Transverse colon (tissue), 4 donors: Measurements from ENCODE around the gene CACNA1E. TPM values are rescaled to one million over a fixed set of nuclear protein-coding genes. Genes with fewer than 3 reads are reported as not detected.

ENCODE experiments used
- DNase-seq: peaks from one replicate; pipeline ENCODE4 v3.0.0-alpha.2; 2019
- H3K27ac ChIP-seq, 4 donors: fragments of 200-600 bp; sonication (generic); 2 replicates each; pipeline ENCODE4 v1.5.1; 2016 to 2018; ENCODE audit warnings: inconsistent platforms in 4 of 4
- H3K27me3 ChIP-seq: fragments of 200-600 bp; sonication (generic); 2 replicates; pipeline ENCODE4 v1.5.1; 2017; ENCODE audit warnings: inconsistent platforms
- H3K36me3 ChIP-seq, 4 donors: fragments of 200-600 bp; sonication (generic); 2 replicates each; pipeline ENCODE4 v1.5.1; 2017 to 2019; ENCODE audit warnings: inconsistent platforms in 4 of 4
- H3K4me1 ChIP-seq, 4 donors: fragments of 200-600 bp; sonication (generic); 2 replicates each; pipeline ENCODE4 v1.5.1; 2017 to 2020; ENCODE audit warnings: inconsistent platforms in 4 of 4
- H3K4me3 ChIP-seq, 4 donors: fragments of 200-600 bp; sonication (generic); 1 replicate in 1 of 4; 2 replicates in 3 of 4; pipeline versions ENCODE4 v1.5.1 to v1.6.1; 2017 to 2019; ENCODE audit warnings: inconsistent platforms in 4 of 4
- H3K9me3 ChIP-seq, 2 donors: fragments of 200-600 bp; sonication (generic); 2 replicates each; pipeline ENCODE4 v1.5.1; 2017 to 2019; ENCODE audit warnings: inconsistent platforms in 2 of 2
- EP300 ChIP-seq: sonication (generic); formaldehyde crosslinking; IDR thresholded peaks from one replicate; pipeline ENCODE4 v1.6.1; 2017; ENCODE audit warnings: antibody characterized with exemption, low read depth
- POLR2A ChIP-seq: fragments of 450-650 bp; IDR thresholded peaks from one replicate; pipeline ENCODE4 v1.6.1; 2016; ENCODE audit warnings: antibody characterized with exemption, mild to moderate bottlenecking, moderate library complexity
- POLR2AphosphoS5 ChIP-seq, 3 donors: sonication (generic); formaldehyde crosslinking; IDR thresholded peaks; one replicate each; pipeline ENCODE4 v1.6.1; 2016; ENCODE audit warnings: antibody characterized with exemption in 3 of 3
- WGBS, 2 donors: methylation state at CpG; one replicate each; pipeline ENCODE4 v1.1.5; 2018; ENCODE audit warnings: low coverage in 1 of 2; 5-methylcytosine and 5-hydroxymethylcytosine counted together
- in situ Hi-C, 4 donors: fragments of 200-750 bp; cut with MboI; loops; one replicate each; pipeline versions ENCODE4 v1.15.0 to v1.15.1; 2017; ENCODE audit warnings: low sequenced_read_pairs in 3 of 4, low pct_ligation_motif_present in 1 of 4, low pct_unique_long_range_greater_than_20kb in 1 of 4
- intact Hi-C: fragments of 100-400 bp; cut with DNase I; formaldehyde crosslinking; loops from one replicate; pipeline ENCODE4 v1.15.1; 2023; ENCODE audit warnings: low total_unique reads
- total RNA-seq, 4 donors: library from RNA; depleted of rRNA; stranded (reverse); fragments of >200 nt; gene quantifications; one replicate each; pipeline ENCODE4 v1.1.0, GENCODE V29; 2016
- TF ChIP-seq, protein P1 (sequence below), 5 experiments: fragments of 200-600 bp in 3 of 5; fragments of 450-650 bp in 2 of 5; sonication (generic) in 3 of 5; IDR thresholded peaks; 1 replicate in 2 of 5; 2 replicates in 3 of 5; pipeline ENCODE4 v1.5.1; 2016 to 2017; ENCODE audit warnings: antibody characterized with exemption in 5 of 5, inconsistent platforms in 3 of 5, mild to moderate bottlenecking in 2 of 5, moderate library complexity in 1 of 5

The CACNA1E gene
- total RNA-seq, 4 donors from 2014 or later: under 0.01 to 0.16 (median 0.14) TPM; not detected in 1

DNA sequence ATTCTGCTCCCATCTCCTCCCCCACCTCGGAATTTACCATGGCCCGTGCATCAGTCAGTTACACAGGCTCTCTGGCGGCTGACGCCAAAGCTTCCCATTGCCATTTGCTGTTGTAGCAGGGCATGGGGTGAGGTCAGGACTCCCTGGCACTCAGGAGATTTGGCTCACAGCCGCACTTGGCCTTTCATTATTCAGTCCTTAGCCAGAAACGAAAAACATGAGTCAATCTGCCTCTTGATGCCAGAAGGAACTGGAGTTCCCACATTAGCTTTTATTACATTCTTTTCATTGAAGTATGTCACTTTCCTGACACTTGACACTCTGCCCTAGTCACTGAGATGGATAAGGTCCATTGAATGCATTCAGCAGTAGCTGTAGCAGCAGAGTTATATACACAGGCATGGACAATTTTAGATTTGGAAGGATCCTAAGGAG is 260.6 kb downstream of the CACNA1E start:
- 69% methylated on average over 6 of the region's 6 CpGs; no CpG with 5 or more reads in 1 of the 2 donors for WGBS, 2 donors
- no peak for DNase-seq
- Histone ChIP-seq H3K4me1 (peaks cover 0 to 3% (median 0%) of the 10 kb centered on the region in 4 donors), H3K27me3 (no peaks in the 10 kb centered on the region), H3K36me3 (no peaks in the 10 kb centered on the region), H3K9me3 (no peaks in the 10 kb centered on the region), H3K4me3 (no peak overlapping the region), H3K27ac (no peak overlapping the region)
- intact Hi-C loops: no loop called here
- TF ChIP-seq EP300: no peak
- no peak for TF ChIP-seq POLR2AphosphoS5 (IDR thresholded peaks at IDR 0.05)
- TF ChIP-seq, protein P1, sequence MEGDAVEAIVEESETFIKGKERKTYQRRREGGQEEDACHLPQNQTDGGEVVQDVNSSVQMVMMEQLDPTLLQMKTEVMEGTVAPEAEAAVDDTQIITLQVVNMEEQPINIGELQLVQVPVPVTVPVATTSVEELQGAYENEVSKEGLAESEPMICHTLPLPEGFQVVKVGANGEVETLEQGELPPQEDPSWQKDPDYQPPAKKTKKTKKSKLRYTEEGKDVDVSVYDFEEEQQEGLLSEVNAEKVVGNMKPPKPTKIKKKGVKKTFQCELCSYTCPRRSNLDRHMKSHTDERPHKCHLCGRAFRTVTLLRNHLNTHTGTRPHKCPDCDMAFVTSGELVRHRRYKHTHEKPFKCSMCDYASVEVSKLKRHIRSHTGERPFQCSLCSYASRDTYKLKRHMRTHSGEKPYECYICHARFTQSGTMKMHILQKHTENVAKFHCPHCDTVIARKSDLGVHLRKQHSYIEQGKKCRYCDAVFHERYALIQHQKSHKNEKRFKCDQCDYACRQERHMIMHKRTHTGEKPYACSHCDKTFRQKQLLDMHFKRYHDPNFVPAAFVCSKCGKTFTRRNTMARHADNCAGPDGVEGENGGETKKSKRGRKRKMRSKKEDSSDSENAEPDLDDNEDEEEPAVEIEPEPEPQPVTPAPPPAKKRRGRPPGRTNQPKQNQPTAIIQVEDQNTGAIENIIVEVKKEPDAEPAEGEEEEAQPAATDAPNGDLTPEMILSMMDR (IDR thresholded peaks at IDR 0.05): no peak
- in situ Hi-C loops: no loop called here

GRCh38 chr1:181746224-181746623 is 262.9 kb downstream of the CACNA1E start:
- WGBS, 2 donors: 68 to 73% methylated on average over 2 of the region's 2 CpGs
- H3K4me3 ChIP-seq: no peak overlapping the region
- intact Hi-C loops: no loop called here
- H3K36me3 ChIP-seq: no peaks in the 10 kb centered on the region
- no peaks in the 10 kb centered on the region for H3K4me1 ChIP-seq
- H3K27ac ChIP-seq: no peak overlapping the region
- TF ChIP-seq EP300 (no peak), POLR2AphosphoS5 (IDR thresholded peaks at IDR 0.05) (no peak)
- TF ChIP-seq, protein P1 (IDR thresholded peaks at IDR 0.05): no peak
- no peaks in the 10 kb centered on the region for H3K9me3 ChIP-seq
- DNase-seq: no peak
- no peaks in the 10 kb centered on the region for H3K27me3 ChIP-seq
- in situ Hi-C loops: no loop called here

DNA sequence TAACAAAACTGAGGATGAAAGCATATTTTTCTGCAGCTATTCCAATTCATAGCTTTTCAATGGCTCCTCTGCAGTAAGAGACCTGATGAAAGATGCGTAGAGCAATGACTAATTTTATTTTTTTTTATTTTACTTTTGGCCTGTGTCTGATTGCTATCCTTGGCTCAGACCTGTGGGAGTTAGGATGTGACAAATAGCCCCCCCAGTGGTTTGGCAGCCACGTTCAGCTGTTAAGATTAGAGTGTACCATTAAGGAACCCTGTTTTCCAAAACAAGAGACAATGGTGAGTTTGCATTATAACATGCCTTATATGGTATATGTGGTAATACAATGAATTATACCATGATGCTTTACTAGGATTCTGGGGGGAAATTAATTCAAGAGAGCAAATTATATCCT is 264.7 kb downstream of the CACNA1E start:
- Histone ChIP-seq H3K27me3 (no peaks in the 10 kb centered on the region), H3K4me3 (no peak overlapping the region), H3K4me1 (no peaks in the 10 kb centered on the region), H3K27ac (no peak overlapping the region), H3K9me3 (no peaks in the 10 kb centered on the region), H3K36me3 (no peaks in the 10 kb centered on the region)
- 67% methylated on average over 2 of the region's 2 CpGs for WGBS, 2 donors
- TF ChIP-seq POLR2A (no peak), POLR2AphosphoS5 (IDR thresholded peaks at IDR 0.05) (no peak), EP300 (no peak)
- TF ChIP-seq, protein P1 (IDR thresholded peaks at IDR 0.05): no peak
- DNase-seq: no peak
- in situ Hi-C loops: no loop called here
- intact Hi-C loops: no loop called here

- intact Hi-C loops (no loop called here), in situ Hi-C loops (no loop called here)
- WGBS, 2 donors: 80 to 81% methylated on average over 1 to 4 of the region's 4 CpGs
- no peaks in the 10 kb centered on the region for H3K27me3 ChIP-seq
- no peaks in the 10 kb centered on the region for H3K9me3 ChIP-seq
- no peak for DNase-seq
- no peak overlapping the region for H3K4me3 ChIP-seq
- no peak overlapping the region for H3K27ac ChIP-seq
- H3K36me3 ChIP-seq: no peaks in the 10 kb centered on the region
- TF ChIP-seq EP300: no peak
- no peak for TF ChIP-seq POLR2A
- TF ChIP-seq, protein P1 (IDR thresholded peaks at IDR 0.05): no peak
- no peak for TF ChIP-seq POLR2AphosphoS5 (IDR thresholded peaks at IDR 0.05)
- H3K4me1 ChIP-seq: no peaks in the 10 kb centered on the region
These were observed 270.8 kb downstream of the CACNA1E start for GRCh38 chr1:181754103-181754502.
